HG02759 (cell line): ENCODE results near the gene RIMS1.

Experiments
- ATAC-seq: cut with Tn5 transposase; IDR thresholded peaks from one replicate; pipeline ENCODE4 v1.9.1; 2021; ENCODE audit warnings: mild to moderate bottlenecking, moderate library complexity; ENCODE audit not compliant: unreplicated experiment

RIMS1 gene

GRCh38 chr6:72084992-72085569, 198.7 kb downstream of the RIMS1 start:
- no peak for ATAC-seq

DNA sequence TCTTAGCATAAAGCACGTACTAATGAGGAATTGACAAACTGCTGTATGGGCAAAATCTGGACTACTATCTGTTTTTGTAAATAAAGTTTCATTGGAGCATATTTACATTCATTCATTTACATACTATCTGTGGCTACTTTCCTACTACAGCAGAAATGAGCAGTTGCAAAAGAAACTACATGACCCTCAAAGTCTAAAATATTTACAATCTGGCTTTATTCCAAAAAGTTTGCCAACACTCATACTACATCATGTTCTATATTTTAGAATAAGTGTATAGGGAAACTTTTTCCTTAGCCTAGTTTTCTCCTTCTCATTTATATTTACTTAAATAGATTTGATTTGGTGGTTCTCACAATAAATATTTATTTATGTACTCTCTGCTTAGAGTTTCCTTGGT, 208.2 kb downstream of the RIMS1 start:
- no peak for ATAC-seq

DNA sequence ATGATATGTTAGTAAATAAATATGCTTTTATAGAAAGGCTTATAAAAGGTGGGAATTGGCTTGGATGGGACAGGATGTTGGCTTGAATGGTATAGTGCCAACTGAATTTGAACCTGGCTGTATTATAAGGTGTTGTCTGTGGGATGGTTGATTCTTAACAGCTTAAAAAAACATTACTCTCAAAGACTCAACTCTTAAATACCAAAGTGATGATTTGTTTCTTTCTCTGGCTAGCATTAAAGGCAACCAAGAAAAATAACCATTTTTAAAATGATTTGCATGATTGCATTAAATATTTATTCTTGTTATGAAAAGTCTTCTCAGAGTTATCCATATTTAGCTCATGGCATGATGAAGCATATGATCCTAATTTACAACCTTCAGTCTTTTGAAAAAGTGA, 216.2 kb downstream of the RIMS1 start:
- no peak for ATAC-seq

- ATAC-seq, result no peak
Observed at GRCh38 chr6:72111611-72112010, 225.3 kb downstream of the RIMS1 start.

DNA sequence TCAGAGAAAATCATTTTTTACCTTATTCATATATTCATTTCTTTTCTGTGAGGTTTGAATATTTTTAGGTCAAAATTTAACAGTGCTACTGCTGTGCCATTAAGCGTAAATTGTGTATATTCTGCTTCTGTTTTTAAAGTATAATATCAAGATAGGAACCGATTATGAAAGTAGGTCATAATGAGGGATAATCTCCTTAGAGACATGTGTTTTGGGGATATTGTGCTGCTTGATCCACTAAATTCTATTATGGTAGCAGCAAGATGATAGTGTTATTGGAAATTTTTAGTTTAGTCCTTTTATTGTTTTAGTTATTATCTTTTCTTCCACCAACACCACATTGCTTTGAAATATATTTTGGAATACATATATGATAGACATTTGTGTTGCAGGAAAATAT, 244.0 kb downstream of the RIMS1 start:
- ATAC-seq, result no peak

DNA sequence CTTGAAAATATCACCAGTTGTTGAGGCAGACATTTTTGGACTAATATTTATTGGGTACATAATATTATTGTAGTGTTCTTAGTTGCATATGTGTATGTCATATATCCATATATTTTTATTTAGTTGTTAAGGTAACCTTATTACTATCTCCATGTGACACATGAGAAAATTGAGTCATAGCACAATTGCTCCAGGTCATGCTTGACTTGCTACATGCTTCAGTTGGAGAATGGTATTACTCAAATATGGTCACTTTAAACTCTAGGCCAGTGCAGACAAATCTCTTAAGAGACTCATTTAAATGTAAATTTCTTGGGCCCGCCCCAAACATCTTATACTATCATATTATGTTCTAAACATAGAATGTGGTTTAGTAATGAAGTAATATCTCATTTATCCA, 246.1 kb downstream of the RIMS1 start:
- no peak for ATAC-seq

DNA sequence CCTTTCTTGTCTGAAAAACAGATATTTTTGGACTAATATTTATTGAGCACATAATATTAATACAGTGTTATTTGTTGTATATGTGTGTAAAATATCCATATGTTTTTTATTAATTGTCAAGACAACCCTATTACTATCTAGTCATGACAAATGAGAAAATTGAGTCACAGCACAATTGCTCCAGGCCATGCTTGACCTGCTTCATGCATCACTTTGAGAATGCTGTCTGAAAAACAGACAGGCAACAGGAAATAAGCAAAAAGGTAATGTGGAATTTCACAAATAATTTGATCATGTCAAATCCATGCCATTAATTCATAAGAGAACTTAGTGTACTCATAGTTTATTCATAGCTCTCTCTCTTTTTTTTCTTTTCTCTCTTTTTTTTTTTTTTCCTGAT, 246.5 kb downstream of the RIMS1 start:
- ATAC-seq, result no peak

DNA sequence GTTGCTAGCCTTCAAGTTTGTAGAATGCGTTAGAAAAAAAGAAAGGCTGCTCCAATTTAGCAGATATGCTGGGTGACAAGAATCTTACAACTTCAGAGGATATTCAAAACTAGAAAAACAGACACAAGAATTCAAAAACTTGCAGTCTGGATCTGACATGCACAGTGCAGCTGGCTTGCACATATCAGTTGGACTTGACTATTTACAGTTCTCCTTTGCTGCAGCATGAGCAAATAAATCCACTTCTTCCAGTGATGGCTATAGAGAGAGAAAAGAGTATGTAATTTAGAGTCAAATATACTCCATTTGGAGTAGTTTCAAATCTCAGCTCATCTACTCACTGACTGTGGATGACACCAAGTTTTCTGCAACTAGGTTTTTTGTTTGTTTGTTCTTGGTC, 247.0 kb downstream of the RIMS1 start:
- no peak for ATAC-seq

DNA sequence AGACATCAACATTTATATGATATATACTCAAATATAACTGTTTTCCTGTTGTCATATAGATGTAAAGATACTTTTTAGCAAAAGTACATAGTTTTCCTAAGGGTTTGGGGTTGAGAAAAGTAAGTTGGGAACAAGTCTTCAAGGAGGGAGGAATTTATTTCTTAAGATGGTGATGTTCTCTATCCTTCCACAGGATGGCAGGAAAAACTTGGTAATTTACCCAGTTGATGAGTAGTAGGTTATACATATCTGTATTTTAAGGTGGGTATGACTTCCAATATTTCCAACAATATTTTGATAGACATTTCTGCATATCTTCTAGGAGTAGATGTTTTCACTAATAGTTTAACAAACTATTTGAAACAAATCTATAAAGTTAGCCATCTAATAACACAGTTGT, 254.4 kb downstream of the RIMS1 start:
- no peak for ATAC-seq

GRCh38 chr6:72149715-72150114, 263.4 kb downstream of the RIMS1 start:
- ATAC-seq, result no peak

- no peak for ATAC-seq
Observed at GRCh38 chr6:72151742-72152141, 265.4 kb downstream of the RIMS1 start.

GRCh38 chr6:72175916-72176315, 289.6 kb downstream of the RIMS1 start:
- no peak for ATAC-seq

- peak; percentile 87 for ATAC-seq
Observed at GRCh38 chr6:72182337-72183246, 296.2 kb downstream of the RIMS1 start.

GRCh38 chr6:72203983-72204382, 317.6 kb downstream of the RIMS1 start:
- no peak for ATAC-seq

DNA sequence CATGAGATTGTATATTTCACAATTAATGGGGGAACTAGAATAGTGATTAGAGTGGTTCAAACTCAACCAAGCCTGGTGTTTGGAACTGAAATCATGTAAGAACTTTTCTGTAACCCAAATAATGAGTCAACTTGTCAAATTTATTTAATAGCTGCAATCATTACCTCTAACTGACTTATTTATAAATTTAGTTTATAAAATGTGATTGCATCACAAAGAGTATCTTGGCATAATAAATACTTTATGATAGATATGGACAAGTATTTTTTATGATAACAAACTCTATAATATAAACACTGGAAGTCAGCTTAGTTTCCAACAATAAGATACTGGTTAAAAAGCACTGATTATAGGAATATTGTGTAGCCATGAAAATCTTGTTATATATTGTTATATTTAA, 319.1 kb downstream of the RIMS1 start:
- no peak for ATAC-seq

GRCh38 chr6:72206606-72207005, 320.3 kb downstream of the RIMS1 start:
- no peak for ATAC-seq

- ATAC-seq, result no peak
Observed at GRCh38 chr6:72212686-72213085, 326.3 kb downstream of the RIMS1 start.

GRCh38 chr6:72213654-72214053, 327.3 kb downstream of the RIMS1 start:
- ATAC-seq, result no peak

GRCh38 chr6:72216222-72217068, 330.1 kb downstream of the RIMS1 start:
- ATAC-seq, result no peak

DNA sequence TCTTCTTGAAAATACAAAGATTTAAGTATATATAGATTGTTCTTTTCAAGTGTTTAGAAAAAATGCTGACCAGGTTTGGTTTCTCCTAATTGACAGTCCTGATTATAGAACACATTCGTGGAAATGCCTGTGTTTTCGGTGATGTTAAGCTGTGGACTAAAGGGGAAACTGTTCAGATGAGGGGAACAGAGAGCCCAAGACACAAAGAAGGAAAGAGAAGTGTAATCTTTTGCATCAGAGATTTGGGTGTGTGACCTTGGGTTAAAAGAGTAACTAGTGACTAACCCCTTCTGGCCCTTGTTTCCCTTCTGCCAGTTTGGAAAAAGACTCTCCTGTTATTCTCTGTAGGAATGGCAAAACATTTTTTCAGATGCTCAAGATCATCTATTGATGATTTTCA, 331.3 kb downstream of the RIMS1 start:
- ATAC-seq, result no peak

- peak; percentile 86 for ATAC-seq
Observed at GRCh38 chr6:72218125-72218524, 331.8 kb downstream of the RIMS1 start.

DNA sequence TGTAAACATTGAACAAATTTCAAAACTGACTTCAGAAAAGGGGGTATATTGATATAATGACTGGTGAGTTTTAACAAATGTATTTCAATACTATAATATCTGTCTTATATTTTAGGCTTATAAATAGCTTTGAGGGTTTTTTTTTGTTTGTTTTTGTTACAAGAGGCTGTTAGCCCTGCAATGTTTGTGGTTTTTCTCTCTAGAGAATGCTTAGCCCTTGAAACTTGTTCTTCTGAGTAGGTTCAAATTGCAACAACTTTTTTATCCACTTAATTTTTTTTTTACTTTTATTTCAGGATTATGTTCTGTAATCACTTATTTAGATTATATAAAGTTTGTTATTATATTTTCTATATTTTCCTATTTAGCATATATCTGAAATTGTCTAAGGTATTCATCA, 333.2 kb downstream of the RIMS1 start:
- no peak for ATAC-seq
